Measurements from ENCODE around the gene NPTN.

NPTN gene

GRCh38 chr15:73597036-73597638, 36.1 kb downstream of the NPTN start:
- TF ChIP-seq CTCF (IDR thresholded peaks at IDR 0.05), result no peak

- no peak for TF ChIP-seq CTCF (IDR thresholded peaks at IDR 0.05)
Observed at GRCh38 chr15:73596174-73596573, 37.0 kb downstream of the NPTN start.

- no peak for TF ChIP-seq CTCF (IDR thresholded peaks at IDR 0.05)
Observed at GRCh38 chr15:73594109-73594508, 39.1 kb downstream of the NPTN start.

GRCh38 chr15:73593304-73594074, 39.7 kb downstream of the NPTN start:
- no peak for TF ChIP-seq CTCF (IDR thresholded peaks at IDR 0.05)

- no peak for TF ChIP-seq CTCF (IDR thresholded peaks at IDR 0.05)
Observed at GRCh38 chr15:73590263-73590662, 42.9 kb downstream of the NPTN start.

- no peak for TF ChIP-seq CTCF (IDR thresholded peaks at IDR 0.05)
Observed at GRCh38 chr15:73589766-73590165, 43.4 kb downstream of the NPTN start.

GRCh38 chr15:73585871-73586654, 47.1 kb downstream of the NPTN start:
- TF ChIP-seq CTCF (IDR thresholded peaks at IDR 0.05), result no peak
